BJ (cell line): ENCODE data around the gene ELFN2. TPM values are rescaled to one million over a fixed set of nuclear protein-coding genes. Genes with fewer than 3 reads are reported as not detected.

Source experiments
- CTCF ChIA-PET: fragments of 350-600 bp; formaldehyde crosslinking; extraction: SDS; loops from one replicate; lab custom pipeline; 2021; ENCODE audit warnings: antibody characterized with exemption, inconsistent platforms; lab: Yijun Ruan, JAX
- POLR2A ChIA-PET: fragments of 300-600 bp; sonication (Branson Sonifier 250); formaldehyde crosslinking; extraction: SDS; loops from one replicate; lab custom pipeline; 2021; ENCODE audit warnings: antibody characterized with exemption; lab: Charles Lee
- DNase-seq: peaks from one replicate; pipeline ENCODE4 v3.0.0-alpha.2; 2011; ENCODE audit warnings: low read depth
- H3K27me3 ChIP-seq: 2 replicates; pipeline ENCODE4 v1.6.0; 2011; ENCODE audit warnings: low read length; ENCODE audit not compliant: control insufficient read depth, insufficient read depth
- H3K36me3 ChIP-seq: 2 replicates; pipeline ENCODE4 v1.5.1; 2011; ENCODE audit warnings: low read length; ENCODE audit not compliant: control insufficient read depth, insufficient read depth
- H3K4me3 ChIP-seq: 2 replicates; pipeline ENCODE4 v1.5.1; 2011; ENCODE audit warnings: low read depth, mild to moderate bottlenecking, control low read depth, low read length
- CTCF ChIP-seq: IDR thresholded peaks from 2 replicates; pipeline ENCODE4 v1.5.1; 2011; ENCODE audit warnings: low read depth, mild to moderate bottlenecking, control low read depth, inconsistent platforms, low read length, moderate library complexity; ENCODE audit not compliant: insufficient read depth
- polyA plus RNA-seq: library from polyadenylated mRNA; depleted of rRNA; stranded (reverse); fragments of >200 nt; gene quantifications from 2 replicates; pipeline ENCODE4 v1.2.3, GENCODE V29; 2011

Gene ELFN2
- polyA plus RNA-seq, 1 experiment = 0.34 TPM

- H3K4me3 ChIP-seq = no peak overlapping the region
- peaks cover 20% of the 10 kb centered on the region for H3K27me3 ChIP-seq
- no peak for DNase-seq
- TF ChIP-seq CTCF = no peak
- CTCF ChIA-PET = interaction anchor here (1.0 kb wide), 1 partner anchor 10 kb away, joined by 3 read pairs; no protein-coding TSS in a partner anchor
- POLR2A ChIA-PET = no interaction called here
- H3K36me3 ChIP-seq = no peaks in the 10 kb centered on the region
Observed at GRCh38 chr22:37425369-37425768, 1.9 kb downstream of the ELFN2 start.

- no peak for DNase-seq
- Histone ChIP-seq H3K4me3 (no peak overlapping the region), H3K36me3 (no peaks in the 10 kb centered on the region), H3K27me3 (peaks cover 24% of the 10 kb centered on the region)
- TF ChIP-seq CTCF = no peak
- CTCF ChIA-PET = interaction anchor here (1.7 to 1.8 kb wide), 2 partner anchors 9 to 106 kb away, joined by 5 to 7 read pairs; no protein-coding TSS in a partner anchor
- POLR2A ChIA-PET = no interaction called here
Observed at GRCh38 chr22:37423283-37423682, 4.0 kb downstream of the ELFN2 start.

GRCh38 chr22:37421468-37421877, 5.8 kb downstream of the ELFN2 start:
- Histone ChIP-seq H3K27me3 (peaks cover 25% of the 10 kb centered on the region), H3K36me3 (no peaks in the 10 kb centered on the region), H3K4me3 (no peak overlapping the region)
- DNase-seq = no peak
- no peak for TF ChIP-seq CTCF
- POLR2A ChIA-PET = no interaction called here
- CTCF ChIA-PET = no interaction called here

GRCh38 chr22:37420686-37421467, 6.4 kb downstream of the ELFN2 start:
- CTCF ChIA-PET = interaction anchor here (1.0 to 1.4 kb wide), 3 partner anchors 8 to 104 kb away, joined by 3 to 6 read pairs (median 4); no protein-coding TSS in a partner anchor
- H3K36me3 ChIP-seq = no peaks in the 10 kb centered on the region
- DNase-seq = no peak
- POLR2A ChIA-PET = no interaction called here
- no peak for TF ChIP-seq CTCF
- no peak overlapping the region for H3K4me3 ChIP-seq
- peaks cover 28% of the 10 kb centered on the region for H3K27me3 ChIP-seq

GRCh38 chr22:37419969-37420685, 7.2 kb downstream of the ELFN2 start:
- ChIA-PET POLR2A (no interaction called here), CTCF (interaction anchor here (1.0 to 1.4 kb wide), 3 partner anchors 9 to 104 kb away, joined by 3 to 6 read pairs (median 4); no protein-coding TSS in a partner anchor)
- no peak for TF ChIP-seq CTCF
- H3K27me3 ChIP-seq = peaks cover 22% of the 10 kb centered on the region
- no peak for DNase-seq
- peak overlapping the region; percentile 32 for H3K4me3 ChIP-seq
- H3K36me3 ChIP-seq = no peaks in the 10 kb centered on the region
